GM23338 (cell line): ENCODE results near the gene SNHG17. TPM values are rescaled to one million over a fixed set of nuclear protein-coding genes. Genes with fewer than 3 reads are reported as not detected.

Source experiments
- ATAC-seq: fragments of 200-7000 bp; cut with Tn5 transposase; 3 replicates; pipeline ENCODE4 v1.9.1; 2020
- DNase-seq: peaks from one replicate; pipeline ENCODE4 v3.0.0-alpha.2; 2015; ENCODE audit warnings: low spot score
- H2AFZ ChIP-seq: fragments of 200-600 bp; sonication (generic); 2 replicates; pipeline ENCODE4 v1.8.0; 2016; ENCODE audit warnings: antibody characterized with exemption, mild to moderate bottlenecking, moderate library complexity
- H3F3A ChIP-seq: fragments of 200-600 bp; sonication (generic); replicated peaks from 2 replicates; pipeline ENCODE4 v1.8.0; 2017; ENCODE audit warnings: antibody characterized with exemption, mixed run types, low read depth
- H3K27ac ChIP-seq: fragments of 200-600 bp; sonication (generic); 2 replicates; pipeline ENCODE4 v1.6.1; 2016; ENCODE audit warnings: low read depth
- H3K27me3 ChIP-seq: fragments of 200-600 bp; sonication (generic); 2 replicates; pipeline ENCODE4 v1.8.0; 2016; ENCODE audit warnings: mild to moderate bottlenecking, mixed run types, moderate library complexity; ENCODE audit not compliant: insufficient read depth
- H3K36me3 ChIP-seq: fragments of 200-600 bp; sonication (generic); 2 replicates; pipeline ENCODE4 v1.8.0; 2016; ENCODE audit warnings: mild to moderate bottlenecking; ENCODE audit not compliant: insufficient read depth
- H3K4me1 ChIP-seq: fragments of 200-600 bp; sonication (generic); 2 replicates; pipeline ENCODE4 v1.8.0; 2016; ENCODE audit warnings: mild to moderate bottlenecking, moderate library complexity; ENCODE audit not compliant: insufficient read depth
- H3K4me2 ChIP-seq: fragments of 200-600 bp; sonication (generic); 2 replicates; pipeline ENCODE4 v1.7.1; 2017; ENCODE audit warnings: mixed run types
- H3K4me3 ChIP-seq: fragments of 200-600 bp; sonication (generic); 2 replicates; pipeline ENCODE4 v1.6.1; 2016; ENCODE audit warnings: mixed run types
- H3K79me2 ChIP-seq: fragments of 200-600 bp; sonication (generic); replicated peaks from 2 replicates; pipeline ENCODE4 v1.8.0; 2017; ENCODE audit warnings: mild to moderate bottlenecking; ENCODE audit not compliant: insufficient read depth
- H3K9me2 ChIP-seq: fragments of 200-600 bp; sonication (generic); 2 replicates; pipeline ENCODE4 v1.8.0; 2017; ENCODE audit not compliant: insufficient read depth
- H4K20me1 ChIP-seq: fragments of 200-600 bp; sonication (generic); replicated peaks from 2 replicates; pipeline ENCODE4 v1.8.0; 2017; ENCODE audit warnings: mild to moderate bottlenecking; ENCODE audit not compliant: insufficient read depth
- H3K27ac Mint-ChIP-seq: 2 replicates; pipeline ENCODE4 v1.8.0; 2020; ENCODE audit warnings: inconsistent platforms, mild to moderate bottlenecking, moderate library complexity, mixed read lengths
- H3K27me3 Mint-ChIP-seq: 3 replicates; pipeline ENCODE4 v1.8.0; 2022; ENCODE audit warnings: low read depth, mild to moderate bottlenecking, moderate library complexity, mixed read lengths, inconsistent platforms; ENCODE audit not compliant: insufficient read depth, poor library complexity
- H3K36me3 Mint-ChIP-seq: 3 replicates; pipeline ENCODE4 v1.8.0; 2021; ENCODE audit warnings: low read depth, mild to moderate bottlenecking, inconsistent platforms, moderate library complexity, mixed read lengths
- H3K4me1 Mint-ChIP-seq: 3 replicates; pipeline ENCODE4 v1.8.0; 2020; ENCODE audit warnings: mild to moderate bottlenecking, inconsistent platforms, mixed read lengths
- H3K4me3 Mint-ChIP-seq: 3 replicates; pipeline ENCODE4 v1.8.0; 2021; ENCODE audit warnings: moderate library complexity, mild to moderate bottlenecking, inconsistent platforms, mixed read lengths
- H3K9me3 Mint-ChIP-seq: 3 replicates; pipeline ENCODE4 v1.8.0; 2020; ENCODE audit warnings: moderate library complexity, mild to moderate bottlenecking, inconsistent platforms, mixed read lengths
- CREB1 ChIP-seq: fragments of 250-450 bp; sonication (Bioruptor Pico); IDR thresholded peaks from 2 replicates; pipeline ENCODE4 v1.5.0; 2020; ENCODE audit warnings: low read depth, mild to moderate bottlenecking, moderate library complexity
- EZH2phosphoT487 ChIP-seq: fragments of 200-600 bp; sonication (generic); IDR thresholded peaks from one replicate; pipeline ENCODE4 v1.8.1; 2018; ENCODE audit warnings: antibody characterized with exemption; ENCODE audit not compliant: unreplicated experiment
- JUNB ChIP-seq: IDR thresholded peaks from one replicate; pipeline ENCODE4 v1.6.1; 2016; ENCODE audit warnings: antibody characterized with exemption; ENCODE audit not compliant: unreplicated experiment
- NANOG ChIP-seq: IDR thresholded peaks from 2 replicates; pipeline ENCODE4 v1.6.1; 2016; ENCODE audit warnings: antibody characterized with exemption, borderline replicate concordance
- POLR2AphosphoS5 ChIP-seq: IDR thresholded peaks from 2 replicates; pipeline ENCODE4 v1.6.1; 2016; ENCODE audit warnings: antibody characterized with exemption, low read depth
- STAT1 ChIP-seq: IDR thresholded peaks from one replicate; pipeline ENCODE4 v1.6.1; 2016; ENCODE audit warnings: antibody characterized with exemption; ENCODE audit not compliant: unreplicated experiment
- ZNF114 ChIP-seq: fragments of 250-450 bp; sonication (Bioruptor Pico); IDR thresholded peaks from 2 replicates; pipeline ENCODE4 v1.5.0; 2020; ENCODE audit warnings: mild to moderate bottlenecking, moderate library complexity
- ZNF331 ChIP-seq: fragments of 250-450 bp; sonication (Bioruptor Pico); IDR thresholded peaks from 2 replicates; pipeline ENCODE4 v1.5.0; 2020; ENCODE audit warnings: low read depth, mild to moderate bottlenecking, moderate library complexity
- polyA plus RNA-seq: library from polyadenylated mRNA; unstranded; fragments of >200 nt; fragmentation: Nextera tagmentation; extraction: Ambion mirVana; gene quantifications from 2 replicates; pipeline ENCODE4 v1.2.1, GENCODE V29; 2016
- total RNA-seq: library from RNA; depleted of rRNA; stranded (reverse); fragments of >200 nt; shearing (Covaris generic); gene quantifications from 2 replicates; pipeline ENCODE4 v1.2.3, GENCODE V29; 2014
- TF ChIP-seq, protein P1 (sequence below): IDR thresholded peaks from one replicate; pipeline ENCODE4 v1.6.1; 2018; ENCODE audit warnings: antibody characterized with exemption; ENCODE audit not compliant: unreplicated experiment
- TF ChIP-seq, protein P2 (sequence below), 2 experiments: fragments of 200-600 bp in 1 of 2; sonication (generic) in 1 of 2; conservative IDR thresholded peaks; 2 replicates each; pipeline versions ENCODE4 v1.5.1 to v1.6.1; 2016 to 2017; ENCODE audit warnings: antibody characterized with exemption in 2 of 2, low read depth in 2 of 2, mild to moderate bottlenecking in 2 of 2, moderate library complexity in 1 of 2
- TF ChIP-seq, protein P3 (sequence below): fragments of 250-450 bp; sonication (Bioruptor Pico); IDR thresholded peaks from 2 replicates; pipeline ENCODE4 v1.5.0; 2020; ENCODE audit warnings: mild to moderate bottlenecking, moderate library complexity

The SNHG17 gene
- total and polyA plus RNA-seq, 2 experiments from 2014 or later = 25.4 to 76.1 TPM

DNA sequence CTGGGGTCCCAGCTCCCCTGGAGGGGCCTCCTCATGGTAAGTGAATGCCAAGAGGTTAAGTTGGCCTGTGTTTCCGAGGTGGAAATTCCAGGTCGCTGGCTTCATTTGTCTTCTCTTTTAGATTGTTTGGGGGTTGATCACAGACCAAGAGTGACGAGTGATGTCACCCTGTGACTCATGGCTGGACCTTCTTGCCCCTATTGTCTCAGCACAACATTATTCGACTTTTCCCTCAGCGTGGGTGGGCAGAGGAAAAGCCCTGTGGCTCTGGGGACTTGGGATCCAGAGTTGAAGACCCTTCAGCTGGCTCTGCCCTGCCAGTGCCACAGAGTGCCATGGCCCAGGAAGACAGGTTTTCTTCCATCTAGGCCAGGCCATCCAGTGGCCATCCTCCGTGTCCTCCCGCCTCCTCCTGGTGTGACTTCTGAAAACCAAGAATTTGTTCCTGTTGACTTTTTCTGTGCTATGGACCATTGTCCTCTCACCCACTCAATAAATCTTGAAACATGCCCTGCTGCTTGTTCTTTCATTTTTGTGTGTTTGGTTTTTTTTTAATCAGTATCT, 15.4 kb upstream of the SNHG17 start (continued):
- TF ChIP-seq, protein P1, sequence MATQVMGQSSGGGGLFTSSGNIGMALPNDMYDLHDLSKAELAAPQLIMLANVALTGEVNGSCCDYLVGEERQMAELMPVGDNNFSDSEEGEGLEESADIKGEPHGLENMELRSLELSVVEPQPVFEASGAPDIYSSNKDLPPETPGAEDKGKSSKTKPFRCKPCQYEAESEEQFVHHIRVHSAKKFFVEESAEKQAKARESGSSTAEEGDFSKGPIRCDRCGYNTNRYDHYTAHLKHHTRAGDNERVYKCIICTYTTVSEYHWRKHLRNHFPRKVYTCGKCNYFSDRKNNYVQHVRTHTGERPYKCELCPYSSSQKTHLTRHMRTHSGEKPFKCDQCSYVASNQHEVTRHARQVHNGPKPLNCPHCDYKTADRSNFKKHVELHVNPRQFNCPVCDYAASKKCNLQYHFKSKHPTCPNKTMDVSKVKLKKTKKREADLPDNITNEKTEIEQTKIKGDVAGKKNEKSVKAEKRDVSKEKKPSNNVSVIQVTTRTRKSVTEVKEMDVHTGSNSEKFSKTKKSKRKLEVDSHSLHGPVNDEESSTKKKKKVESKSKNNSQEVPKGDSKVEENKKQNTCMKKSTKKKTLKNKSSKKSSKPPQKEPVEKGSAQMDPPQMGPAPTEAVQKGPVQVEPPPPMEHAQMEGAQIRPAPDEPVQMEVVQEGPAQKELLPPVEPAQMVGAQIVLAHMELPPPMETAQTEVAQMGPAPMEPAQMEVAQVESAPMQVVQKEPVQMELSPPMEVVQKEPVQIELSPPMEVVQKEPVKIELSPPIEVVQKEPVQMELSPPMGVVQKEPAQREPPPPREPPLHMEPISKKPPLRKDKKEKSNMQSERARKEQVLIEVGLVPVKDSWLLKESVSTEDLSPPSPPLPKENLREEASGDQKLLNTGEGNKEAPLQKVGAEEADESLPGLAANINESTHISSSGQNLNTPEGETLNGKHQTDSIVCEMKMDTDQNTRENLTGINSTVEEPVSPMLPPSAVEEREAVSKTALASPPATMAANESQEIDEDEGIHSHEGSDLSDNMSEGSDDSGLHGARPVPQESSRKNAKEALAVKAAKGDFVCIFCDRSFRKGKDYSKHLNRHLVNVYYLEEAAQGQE = no peak
- no peak for TF ChIP-seq EZH2phosphoT487
- TF ChIP-seq JUNB = no peak
- no peak for TF ChIP-seq ZNF331 (CRISPR knock-in tag)
- no peak for TF ChIP-seq STAT1
- TF ChIP-seq, protein P2, sequence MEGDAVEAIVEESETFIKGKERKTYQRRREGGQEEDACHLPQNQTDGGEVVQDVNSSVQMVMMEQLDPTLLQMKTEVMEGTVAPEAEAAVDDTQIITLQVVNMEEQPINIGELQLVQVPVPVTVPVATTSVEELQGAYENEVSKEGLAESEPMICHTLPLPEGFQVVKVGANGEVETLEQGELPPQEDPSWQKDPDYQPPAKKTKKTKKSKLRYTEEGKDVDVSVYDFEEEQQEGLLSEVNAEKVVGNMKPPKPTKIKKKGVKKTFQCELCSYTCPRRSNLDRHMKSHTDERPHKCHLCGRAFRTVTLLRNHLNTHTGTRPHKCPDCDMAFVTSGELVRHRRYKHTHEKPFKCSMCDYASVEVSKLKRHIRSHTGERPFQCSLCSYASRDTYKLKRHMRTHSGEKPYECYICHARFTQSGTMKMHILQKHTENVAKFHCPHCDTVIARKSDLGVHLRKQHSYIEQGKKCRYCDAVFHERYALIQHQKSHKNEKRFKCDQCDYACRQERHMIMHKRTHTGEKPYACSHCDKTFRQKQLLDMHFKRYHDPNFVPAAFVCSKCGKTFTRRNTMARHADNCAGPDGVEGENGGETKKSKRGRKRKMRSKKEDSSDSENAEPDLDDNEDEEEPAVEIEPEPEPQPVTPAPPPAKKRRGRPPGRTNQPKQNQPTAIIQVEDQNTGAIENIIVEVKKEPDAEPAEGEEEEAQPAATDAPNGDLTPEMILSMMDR (conservative IDR thresholded peaks at IDR 0.05; ENCODE audit: low read depth in 2 of 2) = no peak
- no peak for TF ChIP-seq CREB1 (CRISPR knock-in tag)
- TF ChIP-seq POLR2AphosphoS5 = no peak

DNA sequence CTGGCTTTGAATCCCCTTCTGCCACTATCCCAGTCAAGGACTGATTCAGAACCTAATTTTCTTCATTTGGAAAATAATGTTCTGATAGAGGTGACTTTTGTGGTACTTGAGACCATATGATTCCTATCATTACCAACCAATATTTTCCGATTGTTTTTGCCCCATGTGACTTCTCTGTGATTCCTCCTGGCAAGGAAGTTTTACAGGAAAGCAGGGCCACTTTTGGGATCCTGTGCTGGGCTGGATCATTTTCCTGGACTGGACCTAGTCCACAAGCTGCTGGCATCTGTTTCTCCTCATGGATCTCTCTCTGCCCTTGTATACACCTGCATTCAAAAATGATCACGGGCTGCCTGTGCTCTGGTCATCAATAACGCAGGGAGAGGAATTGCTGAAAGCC, 13.9 kb upstream of the SNHG17 start:
- H3K36me3 Mint-ChIP-seq = peaks cover 30% of the 10 kb centered on the region
- Histone ChIP-seq H3K9me2 (no peaks in the 10 kb centered on the region), H3K79me2 (0 out of 2 replicates have a peak, but pooled peaks cover 5% of the 10 kb centered on the region), H3K4me2 (no peak overlapping the region), H3K4me3 (no peak overlapping the region), H3K4me1 (peaks cover 6% of the 10 kb centered on the region), H3K27ac (no peak overlapping the region), H3K36me3 (no peaks in the 10 kb centered on the region), H3F3A (no peaks in the 10 kb centered on the region), H3K27me3 (no peaks in the 10 kb centered on the region), H2AFZ (no peak overlapping the region), H4K20me1 (no peaks in the 10 kb centered on the region)
- no peaks in the 10 kb centered on the region for H3K9me3 Mint-ChIP-seq
- DNase-seq (no peak), ATAC-seq (no peak)
- H3K27me3 Mint-ChIP-seq = peaks cover 10% of the 10 kb centered on the region
- peaks cover 12% of the 10 kb centered on the region for H3K4me1 Mint-ChIP-seq
- no peak overlapping the region for H3K4me3 Mint-ChIP-seq
- no peak overlapping the region for H3K27ac Mint-ChIP-seq
- no peak for TF ChIP-seq STAT1
- TF ChIP-seq NANOG = no peak
- TF ChIP-seq ZNF114 (CRISPR knock-in tag) = no peak
- TF ChIP-seq EZH2phosphoT487 = no peak
- no peak for TF ChIP-seq JUNB
- TF ChIP-seq CREB1 (CRISPR knock-in tag) = no peak
- TF ChIP-seq, protein P3, sequence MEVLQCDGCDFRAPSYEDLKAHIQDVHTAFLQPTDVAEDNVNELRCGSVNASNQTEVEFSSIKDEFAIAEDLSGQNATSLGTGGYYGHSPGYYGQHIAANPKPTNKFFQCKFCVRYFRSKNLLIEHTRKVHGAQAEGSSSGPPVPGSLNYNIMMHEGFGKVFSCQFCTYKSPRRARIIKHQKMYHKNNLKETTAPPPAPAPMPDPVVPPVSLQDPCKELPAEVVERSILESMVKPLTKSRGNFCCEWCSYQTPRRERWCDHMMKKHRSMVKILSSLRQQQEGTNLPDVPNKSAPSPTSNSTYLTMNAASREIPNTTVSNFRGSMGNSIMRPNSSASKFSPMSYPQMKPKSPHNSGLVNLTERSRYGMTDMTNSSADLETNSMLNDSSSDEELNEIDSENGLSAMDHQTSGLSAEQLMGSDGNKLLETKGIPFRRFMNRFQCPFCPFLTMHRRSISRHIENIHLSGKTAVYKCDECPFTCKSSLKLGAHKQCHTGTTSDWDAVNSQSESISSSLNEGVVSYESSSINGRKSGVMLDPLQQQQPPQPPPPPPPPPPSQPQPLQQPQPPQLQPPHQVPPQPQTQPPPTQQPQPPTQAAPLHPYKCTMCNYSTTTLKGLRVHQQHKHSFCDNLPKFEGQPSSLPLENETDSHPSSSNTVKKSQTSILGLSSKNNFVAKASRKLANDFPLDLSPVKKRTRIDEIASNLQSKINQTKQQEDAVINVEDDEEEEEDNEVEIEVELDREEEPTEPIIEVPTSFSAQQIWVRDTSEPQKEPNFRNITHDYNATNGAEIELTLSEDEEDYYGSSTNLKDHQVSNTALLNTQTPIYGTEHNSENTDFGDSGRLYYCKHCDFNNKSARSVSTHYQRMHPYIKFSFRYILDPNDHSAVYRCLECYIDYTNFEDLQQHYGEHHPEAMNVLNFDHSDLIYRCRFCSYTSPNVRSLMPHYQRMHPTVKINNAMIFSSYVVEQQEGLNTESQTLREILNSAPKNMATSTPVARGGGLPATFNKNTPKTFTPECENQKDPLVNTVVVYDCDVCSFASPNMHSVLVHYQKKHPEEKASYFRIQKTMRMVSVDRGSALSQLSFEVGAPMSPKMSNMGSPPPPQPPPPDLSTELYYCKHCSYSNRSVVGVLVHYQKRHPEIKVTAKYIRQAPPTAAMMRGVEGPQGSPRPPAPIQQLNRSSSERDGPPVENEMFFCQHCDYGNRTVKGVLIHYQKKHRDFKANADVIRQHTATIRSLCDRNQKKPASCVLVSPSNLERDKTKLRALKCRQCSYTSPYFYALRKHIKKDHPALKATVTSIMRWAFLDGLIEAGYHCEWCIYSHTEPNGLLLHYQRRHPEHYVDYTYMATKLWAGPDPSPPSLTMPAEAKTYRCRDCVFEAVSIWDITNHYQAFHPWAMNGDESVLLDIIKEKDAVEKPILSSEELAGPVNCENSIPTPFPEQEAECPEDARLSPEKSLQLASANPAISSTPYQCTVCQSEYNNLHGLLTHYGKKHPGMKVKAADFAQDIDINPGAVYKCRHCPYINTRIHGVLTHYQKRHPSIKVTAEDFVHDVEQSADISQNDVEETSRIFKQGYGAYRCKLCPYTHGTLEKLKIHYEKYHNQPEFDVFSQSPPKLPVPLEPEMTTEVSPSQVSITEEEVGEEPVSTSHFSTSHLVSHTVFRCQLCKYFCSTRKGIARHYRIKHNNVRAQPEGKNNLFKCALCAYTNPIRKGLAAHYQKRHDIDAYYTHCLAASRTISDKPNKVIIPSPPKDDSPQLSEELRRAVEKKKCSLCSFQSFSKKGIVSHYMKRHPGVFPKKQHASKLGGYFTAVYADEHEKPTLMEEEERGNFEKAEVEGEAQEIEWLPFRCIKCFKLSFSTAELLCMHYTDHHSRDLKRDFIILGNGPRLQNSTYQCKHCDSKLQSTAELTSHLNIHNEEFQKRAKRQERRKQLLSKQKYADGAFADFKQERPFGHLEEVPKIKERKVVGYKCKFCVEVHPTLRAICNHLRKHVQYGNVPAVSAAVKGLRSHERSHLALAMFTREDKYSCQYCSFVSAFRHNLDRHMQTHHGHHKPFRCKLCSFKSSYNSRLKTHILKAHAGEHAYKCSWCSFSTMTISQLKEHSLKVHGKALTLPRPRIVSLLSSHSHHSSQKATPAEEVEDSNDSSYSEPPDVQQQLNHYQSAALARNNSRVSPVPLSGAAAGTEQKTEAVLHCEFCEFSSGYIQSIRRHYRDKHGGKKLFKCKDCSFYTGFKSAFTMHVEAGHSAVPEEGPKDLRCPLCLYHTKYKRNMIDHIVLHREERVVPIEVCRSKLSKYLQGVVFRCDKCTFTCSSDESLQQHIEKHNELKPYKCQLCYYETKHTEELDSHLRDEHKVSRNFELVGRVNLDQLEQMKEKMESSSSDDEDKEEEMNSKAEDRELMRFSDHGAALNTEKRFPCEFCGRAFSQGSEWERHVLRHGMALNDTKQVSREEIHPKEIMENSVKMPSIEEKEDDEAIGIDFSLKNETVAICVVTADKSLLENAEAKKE (CRISPR knock-in tag) = no peak
- TF ChIP-seq POLR2AphosphoS5 = no peak
